GM12878 (cell line): Measurements from ENCODE around the gene SIRT5. TPM values are rescaled to one million over a fixed set of nuclear protein-coding genes. Genes with fewer than 3 reads are reported as not detected.
A peak's percentile ranks its signal among the peaks of the same experiment; 100 is the strongest.

Experiments
- ATAC-seq: fragments of 200-7000 bp; cut with Tn5 transposase; 3 replicates; pipeline ENCODE4 v1.9.1; 2020; ENCODE audit warnings: mild to moderate bottlenecking, moderate library complexity
- BruUV-seq: library from RNA; stranded (reverse); fragments of 400-500 nt; replicated peaks from 2 replicates; lab custom pipeline; 2021; lab: Mats Ljungman, UMichigan
- CTCF ChIA-PET: fragments of 300-600 bp; sonication (Branson Sonifier 250); formaldehyde crosslinking; extraction: SDS; loops from one replicate; lab custom pipeline; 2021; ENCODE audit warnings: inconsistent platforms; lab: Yijun Ruan, JAX
- POLR2A ChIA-PET: fragments of 350-600 bp; formaldehyde crosslinking; extraction: SDS; loops from one replicate; lab custom pipeline; 2021; ENCODE audit warnings: inconsistent platforms; lab: Charles Lee
- RAD21 ChIA-PET: fragments of 300-600 bp; sonication (Branson Sonifier 250); formaldehyde crosslinking; loops from one replicate; lab custom pipeline; 2023; ENCODE audit warnings: antibody characterized with exemption; ENCODE audit not compliant: unreplicated experiment; lab: Charles Lee
- SMC1A ChIA-PET: fragments of 300-600 bp; sonication (Branson Sonifier 250); formaldehyde crosslinking; loops from one replicate; lab custom pipeline; 2023; ENCODE audit not compliant: unreplicated experiment, uncharacterized antibody; lab: Charles Lee
- DNase-seq: peaks from one replicate; pipeline ENCODE4 v3.0.0-alpha.2; 2011; ENCODE audit warnings: low read depth, low spot score
- FAIRE-seq: peaks from 3 replicates; lab custom pipeline; 2011; peaks lifted over from hg19 to GRCh38; lab: Jason Lieb, UNC
- H2AFZ ChIP-seq: 2 replicates; pipeline ENCODE4 v1.6.0; 2011; ENCODE audit warnings: low read depth, low read length, control low read depth; ENCODE audit not compliant: control insufficient read depth
- H3K27ac ChIP-seq: 2 replicates; pipeline ENCODE4 v1.5.1; 2011; ENCODE audit warnings: control low read depth; ENCODE audit not compliant: control insufficient read depth, insufficient read depth
- H3K27me3 ChIP-seq, 2 experiments: replicated peaks in 1 of 2; 2 replicates each; pipeline versions ENCODE4 v1.6.0 to v1.6.1; 2011; ENCODE audit warnings: low read length in 1 of 2; ENCODE audit not compliant: control insufficient read depth in 2 of 2, insufficient read depth in 2 of 2
- H3K36me3 ChIP-seq, 2 experiments: 2 replicates each; pipeline ENCODE4 v1.5.1; 2011; ENCODE audit warnings: low read length in 1 of 2; ENCODE audit not compliant: control insufficient read depth in 2 of 2, insufficient read depth in 2 of 2
- H3K4me1 ChIP-seq: 2 replicates; pipeline ENCODE4 v1.6.1; 2011; ENCODE audit warnings: mild to moderate bottlenecking, low read length, moderate library complexity, mixed read lengths; ENCODE audit not compliant: control insufficient read depth, insufficient read depth
- H3K4me2 ChIP-seq: 2 replicates; pipeline ENCODE4 v1.6.0; 2011; ENCODE audit warnings: control low read depth; ENCODE audit not compliant: control insufficient read depth, insufficient read depth
- H3K4me3 ChIP-seq: fragments of 200-600 bp; sonication (generic); 2 replicates; pipeline ENCODE4 v1.5.1; 2016
- H3K79me2 ChIP-seq: 2 replicates; pipeline ENCODE4 v1.6.0; 2011; ENCODE audit warnings: low read length; ENCODE audit not compliant: control insufficient read depth, insufficient read depth
- H3K9ac ChIP-seq: 2 replicates; pipeline ENCODE4 v1.8.0; 2011; ENCODE audit warnings: low read length, control low read depth, mixed read lengths; ENCODE audit not compliant: control insufficient read depth, insufficient read depth
- H3K9me3 ChIP-seq: replicated peaks from 3 replicates; pipeline ENCODE4 v1.5.1; 2011; ENCODE audit warnings: mild to moderate bottlenecking, low read length; ENCODE audit not compliant: control insufficient read depth, insufficient read depth
- H4K20me1 ChIP-seq: 2 replicates; pipeline ENCODE4 v1.6.0; 2011; ENCODE audit not compliant: control insufficient read depth, insufficient read depth
- CHD1 ChIP-seq: IDR thresholded peaks from 2 replicates; pipeline ENCODE4 v1.6.1; 2012; ENCODE audit warnings: low read depth, low read length, improper control_type of control experiment
- GABPA ChIP-seq: IDR thresholded peaks from 2 replicates; pipeline ENCODE4 v1.6.1; 2014; ENCODE audit warnings: antibody characterized with exemption, low read depth, mild to moderate bottlenecking, inconsistent platforms
- HDGF ChIP-seq: fragments of 450-650 bp; IDR thresholded peaks from 2 replicates; pipeline ENCODE4 v1.6.1; 2016; ENCODE audit warnings: antibody characterized with exemption
- POU2F2 ChIP-seq: IDR thresholded peaks from 3 replicates; pipeline ENCODE4 v1.6.1; 2011; ENCODE audit warnings: low read depth, mild to moderate bottlenecking, low read length, borderline replicate concordance
- RAD51 ChIP-seq: fragments of 450-650 bp; IDR thresholded peaks from 2 replicates; pipeline ENCODE4 v1.6.1; 2016; ENCODE audit warnings: moderate library complexity, mild to moderate bottlenecking, inconsistent platforms
- RUNX3 ChIP-seq: IDR thresholded peaks from 2 replicates; pipeline ENCODE4 v1.6.1; 2012; ENCODE audit warnings: low read length, inconsistent platforms
- SIN3A ChIP-seq: IDR thresholded peaks from 2 replicates; pipeline ENCODE4 v1.6.1; 2012; ENCODE audit warnings: low read depth, low read length, improper control_type of control experiment
- SPI1 ChIP-seq: IDR thresholded peaks from 2 replicates; pipeline ENCODE4 v1.6.1; 2011; ENCODE audit warnings: low read depth, mild to moderate bottlenecking, low read length, moderate library complexity, borderline replicate concordance; ENCODE audit not compliant: insufficient read depth
- SRF ChIP-seq, 2 experiments: IDR thresholded peaks; 2 replicates each; pipeline ENCODE4 v1.6.1; 2011; ENCODE audit warnings: low read depth in 2 of 2, low read length in 2 of 2, mild to moderate bottlenecking in 1 of 2, moderate library complexity in 1 of 2
- TARDBP ChIP-seq: IDR thresholded peaks from 2 replicates; pipeline ENCODE4 v1.6.1; 2016; ENCODE audit warnings: borderline replicate concordance
- TCF12 ChIP-seq: IDR thresholded peaks from 2 replicates; pipeline ENCODE4 v1.6.1; 2011; ENCODE audit warnings: low read depth, mild to moderate bottlenecking, low read length
- ZNF207 ChIP-seq: fragments of 450-650 bp; IDR thresholded peaks from 2 replicates; pipeline ENCODE4 v1.6.1; 2014; ENCODE audit warnings: antibody characterized with exemption, mild to moderate bottlenecking, borderline replicate concordance
- WGBS: methylation state at CpG from one replicate; pipeline ENCODE4 v1.1.6; 2016; ENCODE audit warnings: low lambda C conversion rate; ENCODE audit not compliant: insufficient replicate concordance, insufficient coverage; ENCODE audit errors: missing lambda C conversion rate; 5-methylcytosine and 5-hydroxymethylcytosine counted together
- in situ Hi-C: fragments of 300-500 bp; cut with MboI; formaldehyde crosslinking; loops from 9 replicates; pipeline ENCODE4 v1.14.3; 2018; ENCODE audit warnings: mixed read lengths
- intact Hi-C: fragments of 100-400 bp; cut with micrococcal nuclease; formaldehyde crosslinking; loops from one replicate; pipeline ENCODE4 v1.14.2; 2022; ENCODE audit not compliant: unreplicated experiment
- polyA plus RNA-seq, 11 experiments: library from polyadenylated mRNA; depleted of rRNA in 4 of 11; unstranded in 6 of 11; stranded (reverse) in 5 of 11; fragments of >200 nt; fragmentation: Nextera tagmentation in 4 of 11; fragmentation: Illumina TruSeq in 1 of 11; extraction: Ambion mirVana in 4 of 11; extraction: Trizol in 1 of 11; gene quantifications; 1 replicate in 1 of 11; 2 replicates in 10 of 11; pipeline versions ENCODE4 v1.2.1 to v1.2.3, GENCODE V29; 2011 to 2016; ENCODE audit warnings: inconsistent platforms in 2 of 11, missing spikeins in 2 of 11, low read depth in 1 of 11
- total RNA-seq, 4 experiments: library from RNA; depleted of rRNA in 3 of 4; stranded (reverse); fragments of >200 nt in 3 of 4; fragmentation: Illumina TruSeq in 1 of 4; extraction: Trizol in 1 of 4; gene quantifications; 2 replicates each; pipeline versions ENCODE4 v1.2.1 to v1.2.3, GENCODE V29; 2013 to 2021
- TF ChIP-seq, protein P1 (sequence below): IDR thresholded peaks from 2 replicates; pipeline ENCODE4 v1.6.1; 2012; ENCODE audit warnings: low read depth, low read length, improper control_type of control experiment
- TF ChIP-seq, protein P2 (sequence below): fragments of 450-650 bp; formaldehyde crosslinking; IDR thresholded peaks from 2 replicates; pipeline ENCODE4 v1.4.0; 2020; ENCODE audit warnings: mild to moderate bottlenecking, moderate library complexity

Gene SIRT5
- total and polyA plus RNA-seq, 10 of the 15 experiments (the other 5 are each of a cell fraction or from before 2014, with no cell fraction given), result 1.7 to 12.4 (median 10.0) TPM

DNA sequence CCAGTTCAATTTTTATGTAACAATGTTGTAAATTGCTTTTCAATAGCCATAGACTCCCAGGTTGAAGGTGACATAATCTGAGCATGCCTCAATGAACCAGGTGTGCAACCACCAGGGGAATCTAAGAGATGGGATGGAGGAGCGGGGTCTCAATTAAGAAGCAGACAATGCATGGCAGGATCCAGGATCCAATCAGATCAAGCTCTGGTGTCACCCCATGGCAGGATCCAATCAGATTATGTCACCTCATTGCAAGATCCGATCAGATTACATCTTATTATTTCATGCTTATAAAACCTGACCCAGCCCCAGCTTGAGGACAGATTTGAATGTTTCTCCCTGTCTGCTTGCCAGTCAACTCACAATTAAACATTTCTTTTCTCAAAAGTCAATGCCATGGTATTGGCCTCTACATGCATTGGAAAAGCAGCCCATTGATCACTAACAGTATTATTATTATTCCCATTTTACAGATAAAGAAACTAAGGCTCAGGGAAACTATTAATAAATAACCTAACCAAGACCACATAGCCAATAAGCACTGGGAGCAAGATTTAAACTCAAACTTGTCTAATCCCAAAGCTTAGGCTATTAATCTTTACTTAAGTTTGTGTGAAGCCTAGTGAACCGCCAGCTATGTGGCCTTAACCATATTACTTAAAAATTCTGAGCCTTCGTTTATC, 14.3 kb upstream of the SIRT5 start:
- no peak for ATAC-seq
- BruUV-seq, result no TSS peak

DNA sequence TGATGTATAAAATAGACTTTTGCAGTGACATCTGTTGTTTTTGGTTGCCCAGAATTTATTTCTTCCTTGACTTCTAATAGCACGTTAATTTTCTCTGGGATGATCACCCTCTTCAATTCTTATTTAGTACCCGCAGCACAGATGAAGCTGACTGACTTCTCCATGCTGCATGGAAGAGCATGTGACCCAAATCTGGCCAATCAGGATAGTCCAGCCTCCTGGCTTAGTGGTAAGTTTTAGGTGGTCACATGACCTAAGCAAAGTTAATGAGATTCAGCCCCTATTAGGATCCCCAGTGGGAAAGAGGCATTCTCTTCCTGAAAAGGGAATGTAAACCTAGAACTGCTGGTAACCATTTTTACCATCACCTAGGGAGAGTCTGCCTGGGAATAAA, 13.8 kb upstream of the SIRT5 start:
- in situ Hi-C loops, result no loop called here
- 86% methylated on average over 2 of the region's 2 CpGs for WGBS

More for the DNA sequence above, 14.3 kb upstream of the SIRT5 start:
- 59% methylated on average over 4 of the region's 4 CpGs for WGBS
- POLR2A ChIA-PET, result no interaction called here
- DNase-seq, result no peak
- H2AFZ ChIP-seq, result no peak overlapping the region
- SMC1A ChIA-PET, result interaction anchor here (1.5 kb wide), 1 partner anchor 22 kb away, joined by 3 read pairs; no protein-coding TSS in a partner anchor
- RAD21 ChIA-PET, result no interaction called here
- no peak for FAIRE-seq
- no peaks in the 10 kb centered on the region for H3K27me3 ChIP-seq
- no peaks in the 10 kb centered on the region for H3K79me2 ChIP-seq
- no peak overlapping the region for H3K4me2 ChIP-seq
- in situ Hi-C loops, result no loop called here
- H3K27ac ChIP-seq, result no peak overlapping the region
- no peaks in the 10 kb centered on the region for H3K4me1 ChIP-seq
- no peaks in the 10 kb centered on the region for H3K9me3 ChIP-seq
- intact Hi-C loops, result no loop called here
- H3K36me3 ChIP-seq, result no peaks in the 10 kb centered on the region
- CTCF ChIA-PET, result interaction anchor here (1.0 to 5.0 kb wide), 2 partner anchors 15 kb away, joined by 3 to 28 read pairs; partner anchors contain the start of gene SIRT5
- H3K9ac ChIP-seq, result no peak overlapping the region
- H4K20me1 ChIP-seq, result no peaks in the 10 kb centered on the region
- no peak overlapping the region for H3K4me3 ChIP-seq
- no peak for TF ChIP-seq HDGF
- TF ChIP-seq TARDBP, result no peak
- TF ChIP-seq RUNX3, result no peak
- no peak for TF ChIP-seq SPI1
- TF ChIP-seq SRF (IDR thresholded peaks at IDR 0.05; ENCODE audit: low read depth in 2 of 2, low read length in 2 of 2), result no peak
- no peak for TF ChIP-seq CHD1
- no peak for TF ChIP-seq POU2F2
- TF ChIP-seq ZNF207, result no peak
- TF ChIP-seq SIN3A, result no peak
- TF ChIP-seq GABPA, result no peak
- TF ChIP-seq, all 136 proteins: peak for 0

More for the DNA sequence above, 13.8 kb upstream of the SIRT5 start:
- Histone ChIP-seq H3K4me1 (no peaks in the 10 kb centered on the region), H2AFZ (no peak overlapping the region), H3K4me3 (no peak overlapping the region), H3K9me3 (no peaks in the 10 kb centered on the region), H4K20me1 (no peaks in the 10 kb centered on the region), H3K4me2 (no peak overlapping the region), H3K36me3 (no peaks in the 10 kb centered on the region), H3K27ac (no peak overlapping the region), H3K27me3 (no peaks in the 10 kb centered on the region), H3K79me2 (no peaks in the 10 kb centered on the region), H3K9ac (no peak overlapping the region)
- intact Hi-C loops, result no loop called here
- DNase-seq, result no peak
- no TSS peak for BruUV-seq
- no peak for ATAC-seq
- ChIA-PET SMC1A (interaction anchor here (1.5 kb wide), 1 partner anchor 23 kb away, joined by 3 read pairs; no protein-coding TSS in a partner anchor), POLR2A (no interaction called here), CTCF (interaction anchor here (1.4 to 5.0 kb wide), 2 partner anchors 10 to 15 kb away, joined by 3 to 28 read pairs; partner anchors contain the start of gene SIRT5), RAD21 (interaction anchor here (1.0 kb wide), 1 partner anchor 205 kb away, joined by 3 read pairs; no protein-coding TSS in a partner anchor)
- FAIRE-seq, result no peak
- TF ChIP-seq TCF12 (no peak), RAD51 (peak; percentile 46; the same call in 1 of the 2 replicates)
- TF ChIP-seq, protein P1, sequence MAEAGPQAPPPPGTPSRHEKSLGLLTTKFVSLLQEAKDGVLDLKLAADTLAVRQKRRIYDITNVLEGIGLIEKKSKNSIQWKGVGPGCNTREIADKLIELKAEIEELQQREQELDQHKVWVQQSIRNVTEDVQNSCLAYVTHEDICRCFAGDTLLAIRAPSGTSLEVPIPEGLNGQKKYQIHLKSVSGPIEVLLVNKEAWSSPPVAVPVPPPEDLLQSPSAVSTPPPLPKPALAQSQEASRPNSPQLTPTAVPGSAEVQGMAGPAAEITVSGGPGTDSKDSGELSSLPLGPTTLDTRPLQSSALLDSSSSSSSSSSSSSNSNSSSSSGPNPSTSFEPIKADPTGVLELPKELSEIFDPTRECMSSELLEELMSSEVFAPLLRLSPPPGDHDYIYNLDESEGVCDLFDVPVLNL, result no peak
- TF ChIP-seq, protein P2, sequence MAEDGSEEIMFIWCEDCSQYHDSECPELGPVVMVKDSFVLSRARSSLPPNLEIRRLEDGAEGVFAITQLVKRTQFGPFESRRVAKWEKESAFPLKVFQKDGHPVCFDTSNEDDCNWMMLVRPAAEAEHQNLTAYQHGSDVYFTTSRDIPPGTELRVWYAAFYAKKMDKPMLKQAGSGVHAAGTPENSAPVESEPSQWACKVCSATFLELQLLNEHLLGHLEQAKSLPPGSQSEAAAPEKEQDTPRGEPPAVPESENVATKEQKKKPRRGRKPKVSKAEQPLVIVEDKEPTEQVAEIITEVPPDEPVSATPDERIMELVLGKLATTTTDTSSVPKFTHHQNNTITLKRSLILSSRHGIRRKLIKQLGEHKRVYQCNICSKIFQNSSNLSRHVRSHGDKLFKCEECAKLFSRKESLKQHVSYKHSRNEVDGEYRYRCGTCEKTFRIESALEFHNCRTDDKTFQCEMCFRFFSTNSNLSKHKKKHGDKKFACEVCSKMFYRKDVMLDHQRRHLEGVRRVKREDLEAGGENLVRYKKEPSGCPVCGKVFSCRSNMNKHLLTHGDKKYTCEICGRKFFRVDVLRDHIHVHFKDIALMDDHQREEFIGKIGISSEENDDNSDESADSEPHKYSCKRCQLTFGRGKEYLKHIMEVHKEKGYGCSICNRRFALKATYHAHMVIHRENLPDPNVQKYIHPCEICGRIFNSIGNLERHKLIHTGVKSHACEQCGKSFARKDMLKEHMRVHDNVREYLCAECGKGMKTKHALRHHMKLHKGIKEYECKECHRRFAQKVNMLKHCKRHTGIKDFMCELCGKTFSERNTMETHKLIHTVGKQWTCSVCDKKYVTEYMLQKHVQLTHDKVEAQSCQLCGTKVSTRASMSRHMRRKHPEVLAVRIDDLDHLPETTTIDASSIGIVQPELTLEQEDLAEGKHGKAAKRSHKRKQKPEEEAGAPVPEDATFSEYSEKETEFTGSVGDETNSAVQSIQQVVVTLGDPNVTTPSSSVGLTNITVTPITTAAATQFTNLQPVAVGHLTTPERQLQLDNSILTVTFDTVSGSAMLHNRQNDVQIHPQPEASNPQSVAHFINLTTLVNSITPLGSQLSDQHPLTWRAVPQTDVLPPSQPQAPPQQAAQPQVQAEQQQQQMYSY, result no peak
